ENCODE results near the gene GRAMD1C. TPM values are rescaled to one million over a fixed set of nuclear protein-coding genes. Genes with fewer than 3 reads are reported as not detected.

Gene GRAMD1C
- total RNA-seq (under 1 TPM; 0.22 to 0.55 TPM), total RNA-seq (0 to 12.8 (median 1.3) reads per million in 172 experiments)
- 0.49 TPM for polyA plus RNA-seq (2013, experiment 1 of 2)
- polyA plus RNA-seq (2013, experiment 2 of 2), result 0.38 TPM

DNA sequence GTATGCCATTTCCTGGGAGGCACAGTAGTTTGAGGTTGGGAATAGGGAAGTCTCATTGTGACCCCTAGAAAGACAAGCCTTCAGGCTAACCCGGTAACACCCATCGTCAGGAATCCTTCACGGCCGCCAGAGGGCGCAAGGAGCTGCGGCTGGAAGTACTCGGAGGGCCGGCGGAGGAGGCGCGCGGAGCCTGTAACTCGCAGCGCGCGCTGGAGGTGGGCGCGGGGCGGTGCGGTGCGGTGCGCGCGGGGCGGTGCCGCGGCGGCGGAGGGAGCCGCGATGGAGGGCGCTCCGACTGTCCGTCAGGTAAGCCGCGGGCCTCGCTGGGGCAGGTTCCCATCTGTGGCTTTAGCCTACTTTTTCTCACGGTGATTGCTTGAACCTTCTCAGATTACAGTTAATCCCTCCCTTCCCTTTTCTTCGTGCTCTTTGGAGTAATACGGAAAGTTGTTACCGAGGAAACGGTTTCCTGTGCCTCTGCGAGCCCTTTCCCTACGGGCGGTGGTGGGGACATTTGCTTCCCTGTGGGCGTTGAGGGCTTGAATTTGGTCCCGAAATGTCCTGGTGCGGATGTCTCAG lies at the start of gene GRAMD1C:
GRAMD1C (plus strand) TSS at position 158 of the 579 bp plus-strand sequence; CDS start at position 280, 122 bp downstream.
- intact Hi-C loops (cut with DNase I, micrococcal nuclease), result loop anchor here (1.0 to 10.0 kb wide), 7 partner anchors 72 to 580 kb away; partner anchors contain the start of genes CCDC191 (in 2 of the 2) and QTRT2 (in 2 of the 2)

GRCh38 chr3:113791381-113791780 lies 47.2 kb upstream of the GRAMD1C start:
- no peak for TF ChIP-seq CTCF (IDR thresholded peaks at IDR 0.05)
- Mint-ChIP-seq H3K9me3 (no peaks in the 10 kb centered on the region), H3K27ac (no peak overlapping the region), H3K4me3 (no peak overlapping the region), H3K4me1 (ENCODE audit: low read depth) (no peaks in the 10 kb centered on the region), H3K27me3 (no peaks in the 10 kb centered on the region), H3K36me3 (ENCODE audit: low read depth) (peaks cover 62% of the 10 kb centered on the region)
- Histone ChIP-seq H3K36me3 (ENCODE audit: insufficient read depth, low read length) (peaks cover 40% of the 10 kb centered on the region), H3K4me1 (ENCODE audit: insufficient read depth, low read length) (no peaks in the 10 kb centered on the region), H3K27me3 (ENCODE audit: control insufficient read depth in 1 of 2, insufficient read depth in 2 of 2, low read length in 2 of 2) (no peaks in the 10 kb centered on the region), H3K27ac (ENCODE audit: low read depth in 1 of 2, low read length in 2 of 2) (no peak overlapping the region), H3K9me3 (ENCODE audit: control insufficient read depth in 1 of 2, insufficient read depth in 1 of 2, low read length in 2 of 2) (no peaks in the 10 kb centered on the region), H3K4me3 (ENCODE audit: low read length) (no peak overlapping the region)
- DNase-seq (no peak), ATAC-seq (ENCODE audit: poor library complexity) (no peak)
- ChIA-PET CTCF (interaction anchor here (0.7 to 1.5 kb wide), 3 partner anchors 9 to 46 kb away, joined by 3 to 5 read pairs (median 3); no protein-coding TSS in a partner anchor), POLR2A (interaction anchor here (0.7 kb wide), 1 partner anchor 51 kb away, joined by 3 read pairs; no protein-coding TSS in a partner anchor)
- intact Hi-C loops (cut with DNase I, micrococcal nuclease), result no loop called here

More for the DNA sequence above, at the start of gene GRAMD1C:
- peak; percentile 83 for TF ChIP-seq CTCF (IDR thresholded peaks at IDR 0.05)
- Mint-ChIP-seq H3K4me3 (peak within 1 kb of the TSS; percentile 74), H3K27me3 (no peaks in the 10 kb centered on the region), H3K9me3 (no peaks in the 10 kb centered on the region), H3K4me1 (ENCODE audit: low read depth) (no peaks in the 10 kb centered on the region), H3K27ac (no peak within 1 kb of the TSS), H3K36me3 (ENCODE audit: low read depth) (no peaks in the 10 kb centered on the region)
- CTCF ChIA-PET, result interaction anchor here (0.6 to 1.6 kb wide), 14 partner anchors 14 to 1857 kb away, joined by 3 to 11 read pairs (median 3); partner anchors contain the start of gene NAA50
- Histone ChIP-seq H3K27ac (ENCODE audit: low read depth in 1 of 2, low read length in 2 of 2) (no peak within 1 kb of the TSS), H3K4me3 (ENCODE audit: low read length) (peak within 1 kb of the TSS; percentile 56), H3K9me3 (ENCODE audit: control insufficient read depth in 1 of 2, insufficient read depth in 1 of 2, low read length in 2 of 2) (no peaks in the 10 kb centered on the region), H3K27me3 (ENCODE audit: control insufficient read depth in 1 of 2, insufficient read depth in 2 of 2, low read length in 2 of 2) (no peaks in the 10 kb centered on the region), H3K4me1 (ENCODE audit: insufficient read depth, low read length) (peaks cover 8% of the 10 kb centered on the region), H3K36me3 (ENCODE audit: insufficient read depth, low read length) (no peaks in the 10 kb centered on the region)
- DNase-seq, result peak; percentile 74 to 94 (median 80)
- POLR2A ChIA-PET, result interaction anchor here (1.0 kb wide), 2 partner anchors 94 to 102 kb away, joined by 3 read pairs; no protein-coding TSS in a partner anchor
- peak; percentile 99 for ATAC-seq (ENCODE audit: poor library complexity)

DNA sequence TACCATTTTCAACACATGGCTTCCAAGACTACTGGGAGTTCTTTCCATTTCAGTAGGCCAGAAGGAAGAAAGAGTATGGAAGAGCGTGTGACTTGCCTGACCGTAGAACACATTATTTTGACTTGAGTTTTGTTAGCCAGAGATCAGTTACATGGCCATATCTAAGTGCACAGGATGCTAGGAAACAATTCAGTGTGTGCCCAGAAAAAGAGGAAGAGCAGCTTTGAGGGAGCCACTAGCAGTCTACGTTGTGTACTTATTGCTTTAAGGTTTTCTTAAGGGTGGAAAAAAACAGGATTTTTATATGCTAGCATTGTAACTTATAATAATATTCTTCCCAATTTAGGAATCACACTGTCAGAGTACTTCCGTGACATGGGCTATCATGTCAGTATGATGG lies 44.1 kb upstream of the GRAMD1C start:
- H3K4me3 ChIP-seq (ENCODE audit: low read length), result no peak overlapping the region
- POLR2A ChIA-PET, result no interaction called here
- no peaks in the 10 kb centered on the region for H3K27me3 ChIP-seq (ENCODE audit: control insufficient read depth in 1 of 2, insufficient read depth in 2 of 2, low read length in 2 of 2)
- DNase-seq, result no peak
- no peak for ATAC-seq (ENCODE audit: poor library complexity)
- no peak overlapping the region for H3K27ac ChIP-seq (ENCODE audit: low read depth in 1 of 2, low read length in 2 of 2)
- CTCF ChIA-PET, result interaction anchor here (1.2 to 1.3 kb wide), 2 partner anchors 49 to 54 kb away, joined by 3 to 4 read pairs; no protein-coding TSS in a partner anchor
- peaks cover 72% of the 10 kb centered on the region for H3K36me3 Mint-ChIP-seq (ENCODE audit: low read depth)
- no peaks in the 10 kb centered on the region for H3K9me3 Mint-ChIP-seq
- H3K9me3 ChIP-seq (ENCODE audit: control insufficient read depth in 1 of 2, insufficient read depth in 1 of 2, low read length in 2 of 2), result no peaks in the 10 kb centered on the region
- intact Hi-C loops (cut with DNase I, micrococcal nuclease), result no loop called here
- TF ChIP-seq CTCF (IDR thresholded peaks at IDR 0.05), result no peak
- peaks cover 39% of the 10 kb centered on the region for H3K36me3 ChIP-seq (ENCODE audit: insufficient read depth, low read length)
- no peaks in the 10 kb centered on the region for H3K27me3 Mint-ChIP-seq
- H3K27ac Mint-ChIP-seq, result no peak overlapping the region
- no peak overlapping the region for H3K4me3 Mint-ChIP-seq
- no peaks in the 10 kb centered on the region for H3K4me1 ChIP-seq (ENCODE audit: insufficient read depth, low read length)
- H3K4me1 Mint-ChIP-seq (ENCODE audit: low read depth), result no peaks in the 10 kb centered on the region

All from CD4-positive, alpha-beta T cell (primary cell).